A673 (cell line): ENCODE results near the gene RNASET2.

ENCODE experiments used
- EZH2 ChIP-seq: fragments of 200-600 bp; sonication (generic); IDR thresholded peaks from 2 replicates; pipeline ENCODE4 v1.6.1; 2017; ENCODE audit warnings: borderline replicate concordance, low read depth, mild to moderate bottlenecking, mixed read lengths, antibody characterized with exemption, low read length; ENCODE audit not compliant: poor library complexity, severe bottlenecking
- TF ChIP-seq, protein P1 (sequence below): fragments of 300-800, 200-600 bp; sonication (generic); conservative IDR thresholded peaks from 2 replicates; pipeline ENCODE4 v1.5.1; 2017; ENCODE audit warnings: low read depth, mild to moderate bottlenecking, antibody characterized with exemption, low read length, moderate library complexity, mixed read lengths

DNA sequence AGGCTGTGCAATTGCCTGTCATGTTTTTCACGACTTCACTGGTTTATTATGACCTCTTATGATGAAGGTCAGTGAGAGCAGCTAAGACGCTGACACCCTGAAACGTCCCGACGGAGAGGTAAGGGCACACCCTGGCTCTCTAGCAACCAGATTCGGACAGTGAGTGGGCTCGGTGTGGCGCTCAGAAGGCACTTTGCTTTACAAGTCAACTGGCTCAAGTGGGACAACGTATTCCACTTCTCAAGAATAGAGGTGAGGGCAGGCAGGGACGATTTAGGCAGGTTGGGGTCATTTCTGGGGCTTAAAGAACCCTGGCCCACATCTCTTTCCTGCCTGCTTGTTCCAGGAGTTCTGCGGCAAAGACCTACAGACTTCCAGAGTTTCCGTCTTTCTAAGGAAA is 18.2 kb downstream of the RNASET2 start:
- TF ChIP-seq, protein P1, sequence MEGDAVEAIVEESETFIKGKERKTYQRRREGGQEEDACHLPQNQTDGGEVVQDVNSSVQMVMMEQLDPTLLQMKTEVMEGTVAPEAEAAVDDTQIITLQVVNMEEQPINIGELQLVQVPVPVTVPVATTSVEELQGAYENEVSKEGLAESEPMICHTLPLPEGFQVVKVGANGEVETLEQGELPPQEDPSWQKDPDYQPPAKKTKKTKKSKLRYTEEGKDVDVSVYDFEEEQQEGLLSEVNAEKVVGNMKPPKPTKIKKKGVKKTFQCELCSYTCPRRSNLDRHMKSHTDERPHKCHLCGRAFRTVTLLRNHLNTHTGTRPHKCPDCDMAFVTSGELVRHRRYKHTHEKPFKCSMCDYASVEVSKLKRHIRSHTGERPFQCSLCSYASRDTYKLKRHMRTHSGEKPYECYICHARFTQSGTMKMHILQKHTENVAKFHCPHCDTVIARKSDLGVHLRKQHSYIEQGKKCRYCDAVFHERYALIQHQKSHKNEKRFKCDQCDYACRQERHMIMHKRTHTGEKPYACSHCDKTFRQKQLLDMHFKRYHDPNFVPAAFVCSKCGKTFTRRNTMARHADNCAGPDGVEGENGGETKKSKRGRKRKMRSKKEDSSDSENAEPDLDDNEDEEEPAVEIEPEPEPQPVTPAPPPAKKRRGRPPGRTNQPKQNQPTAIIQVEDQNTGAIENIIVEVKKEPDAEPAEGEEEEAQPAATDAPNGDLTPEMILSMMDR, result no peak
- no peak for TF ChIP-seq EZH2
